Fibroblast of skin of right quadriceps (primary cell): Measurements from ENCODE around the gene MED22.
A peak's percentile ranks its signal among the peaks of the same experiment; 100 is the strongest.

Experiments used
- DNase-seq: peaks from one replicate; pipeline ENCODE4 v3.0.0-alpha.2; 2013

Gene MED22

DNA sequence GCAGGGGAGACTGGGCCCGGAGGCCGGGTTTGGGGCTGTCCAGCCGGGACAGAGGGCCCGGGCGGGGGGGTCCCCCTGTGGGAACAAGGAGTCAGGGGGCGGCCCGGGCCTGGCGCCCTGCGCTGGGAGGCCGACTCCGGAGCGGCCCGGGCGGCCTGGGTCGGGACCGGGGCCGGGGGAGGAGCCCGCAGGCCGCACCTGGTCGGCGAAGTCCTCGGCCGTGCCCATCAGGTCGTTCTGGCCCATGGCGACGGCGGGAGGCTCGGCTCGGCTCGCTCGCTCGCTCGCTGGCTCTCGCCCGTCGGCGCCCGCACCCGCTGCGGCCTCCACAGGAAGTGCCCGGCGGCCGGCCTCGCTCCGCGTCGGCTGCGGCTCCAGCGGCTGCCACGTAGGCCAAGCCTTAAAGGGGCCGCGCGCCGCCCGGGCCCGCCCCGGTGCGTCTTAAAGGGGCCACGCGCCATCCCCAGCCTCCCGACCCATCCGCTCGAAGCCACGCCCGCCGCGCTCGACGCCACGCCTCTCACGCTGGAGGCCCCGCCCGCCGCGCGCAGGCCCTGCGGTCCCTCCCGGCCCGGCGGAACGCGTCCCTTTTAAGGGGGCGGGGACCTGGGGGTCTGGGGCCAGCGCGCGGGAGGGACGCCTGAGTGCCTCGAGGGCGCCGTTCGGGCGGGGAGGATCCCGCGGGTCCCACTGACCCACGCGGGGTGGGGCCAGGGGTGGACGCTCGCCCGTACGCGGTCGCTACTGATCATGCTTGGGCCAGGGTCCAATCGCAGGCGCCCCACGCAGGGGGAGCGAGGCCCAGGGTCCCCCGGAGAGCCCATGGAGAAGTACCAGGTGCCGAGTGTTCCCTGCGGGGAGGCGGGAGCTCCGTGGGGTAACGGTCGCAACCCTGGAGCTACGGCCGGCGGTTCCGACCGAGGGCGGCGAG, 28.1 kb upstream of the MED22 start, which contains the start of the genes STKLD1 and SURF4:
TSS of gene STKLD1 (plus strand) at position 643 of the 931 bp plus-strand sequence. CDS start at position 751, 108 bp downstream.
TSS of gene SURF4 (minus strand) at position 337 of the 931 bp plus-strand sequence. CDS start at position 246, 91 bp downstream.
- peak; percentile 97 for DNase-seq

DNA sequence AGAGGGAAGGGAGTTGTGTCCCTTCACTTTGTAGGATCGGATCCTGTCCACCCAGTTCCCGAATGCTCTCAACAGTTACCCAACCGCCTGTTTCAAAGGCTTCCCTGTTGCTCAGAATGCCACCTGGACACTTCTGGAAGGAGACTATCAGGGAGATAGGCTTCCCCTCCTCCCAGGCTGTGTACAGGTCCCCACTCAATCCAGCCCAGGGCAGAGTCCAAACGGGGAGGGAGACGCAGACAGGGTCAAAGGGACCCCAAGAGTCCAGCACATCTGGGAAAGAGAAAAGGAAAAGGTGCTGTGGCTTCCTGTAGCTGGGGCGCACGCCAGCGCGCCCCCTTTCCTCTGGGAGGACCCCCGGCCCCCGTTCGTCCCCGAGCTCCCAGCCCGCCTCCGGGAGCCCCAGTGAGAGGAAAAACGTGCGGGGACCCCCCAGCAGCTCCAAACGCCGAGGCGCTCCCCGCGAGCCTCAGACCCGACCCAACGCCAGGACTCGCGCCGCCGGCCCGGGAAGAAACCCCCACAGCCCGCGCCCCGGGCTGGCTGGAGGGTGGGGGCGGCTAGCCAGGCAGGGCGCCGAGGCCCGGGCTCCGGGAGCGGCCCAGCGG, 27.3 kb upstream of the MED22 start:
- peak; percentile 45 for DNase-seq

DNA sequence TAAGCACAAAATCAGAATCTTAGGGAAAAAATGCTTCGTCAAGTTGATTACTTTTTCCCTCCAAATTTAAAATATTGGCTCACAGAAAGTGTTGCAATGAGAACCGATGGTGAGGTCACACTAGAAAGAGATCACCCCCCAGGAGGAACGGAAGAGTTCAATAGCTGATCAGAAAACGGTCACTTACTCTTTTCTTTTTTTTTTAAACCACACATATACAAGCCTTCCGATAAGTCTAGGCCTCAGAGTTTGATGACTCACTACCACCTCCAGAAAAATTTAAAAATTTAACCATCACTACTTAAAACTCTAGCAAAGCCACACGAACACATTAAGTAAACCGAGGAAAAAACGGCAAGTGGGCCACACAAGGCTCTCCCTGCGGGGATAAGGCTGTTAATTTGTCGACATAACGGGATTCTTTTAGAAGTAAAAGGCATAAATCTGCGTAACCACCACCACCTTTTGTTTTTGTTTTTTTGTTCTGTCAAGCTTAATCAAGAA, 26.7 kb upstream of the MED22 start:
- DNase-seq: peak; percentile 61

DNA sequence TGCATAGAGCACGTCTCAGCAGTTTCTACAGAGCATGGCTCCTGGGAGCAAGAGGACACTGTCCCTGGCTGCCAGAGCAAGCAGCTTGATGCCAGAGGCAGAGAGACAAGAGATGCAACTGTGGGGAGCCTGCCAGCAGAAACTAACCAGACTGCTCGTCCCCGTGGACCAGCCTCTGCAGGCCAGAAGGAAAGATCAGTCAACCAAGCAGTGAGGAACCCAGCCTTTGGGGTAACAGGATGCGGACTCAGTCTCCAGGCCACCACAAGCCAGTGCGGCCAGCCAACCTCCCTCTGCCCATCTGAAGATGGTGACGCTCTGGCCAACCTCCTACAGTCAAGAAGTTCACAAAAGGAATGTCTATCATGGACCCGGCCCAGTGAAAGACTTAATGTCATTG, 24.2 kb upstream of the MED22 start:
- no peak for DNase-seq

DNA sequence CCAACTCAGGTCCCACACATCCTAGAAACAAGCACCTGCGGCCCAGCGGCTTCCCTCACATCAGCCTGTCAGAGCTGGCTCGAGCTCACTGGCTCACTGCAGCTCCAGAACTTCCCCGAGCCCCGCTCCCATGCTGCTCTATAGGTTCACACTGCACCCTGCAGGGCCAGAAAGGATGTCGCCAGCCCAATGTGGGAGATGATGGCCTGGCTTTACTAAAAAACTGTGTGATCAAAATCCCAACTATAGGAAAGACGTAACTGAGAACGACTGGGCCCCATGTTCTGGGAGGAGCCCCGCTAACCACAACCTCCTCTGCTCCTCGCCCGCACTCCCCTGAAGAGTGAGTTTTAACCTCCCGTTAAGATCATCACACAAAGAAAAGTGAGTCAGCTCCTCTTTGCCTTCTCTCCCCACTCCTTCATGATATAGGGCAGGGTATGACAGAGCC, 23.4 kb upstream of the MED22 start:
- DNase-seq: peak; percentile 22

DNA sequence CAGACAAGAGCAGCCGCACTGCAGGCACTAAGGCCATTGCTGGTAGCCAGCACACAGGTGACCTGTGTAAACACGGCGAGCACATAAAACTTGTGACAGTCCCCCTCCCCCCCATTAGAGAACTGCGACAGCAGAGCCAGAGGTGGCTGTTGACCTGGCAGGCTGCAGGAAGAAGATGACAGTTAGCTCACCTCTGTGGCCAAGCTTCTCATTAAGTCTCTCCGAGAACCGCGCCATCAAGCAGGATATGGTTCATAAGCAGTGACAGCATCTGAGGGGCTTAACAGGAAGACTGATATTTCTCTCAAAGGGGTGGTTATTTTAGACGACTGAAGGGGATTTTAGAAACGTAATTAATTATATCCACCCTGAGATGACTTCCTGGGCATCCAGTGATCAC, 22.8 kb upstream of the MED22 start:
- no peak for DNase-seq

DNA sequence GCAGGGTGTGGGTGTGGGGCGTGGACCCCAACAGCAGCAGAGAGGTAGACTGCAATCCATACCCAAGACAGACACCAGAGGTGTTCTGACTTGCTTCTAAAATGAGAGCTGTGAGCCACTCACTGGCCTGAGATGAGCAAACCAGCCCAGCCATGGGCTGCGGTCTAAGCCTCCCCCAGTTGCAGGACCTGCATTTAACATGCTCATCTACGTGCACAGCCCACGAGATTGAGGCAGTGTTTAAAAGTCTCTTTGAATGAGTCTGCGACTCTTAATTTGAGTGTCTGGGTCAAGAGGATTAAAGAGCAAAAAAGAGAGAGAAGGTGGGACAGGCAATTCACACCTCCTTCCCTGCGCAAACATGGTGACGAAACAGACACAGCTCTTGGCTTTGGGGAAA, 22.0 kb upstream of the MED22 start:
- no peak for DNase-seq

DNA sequence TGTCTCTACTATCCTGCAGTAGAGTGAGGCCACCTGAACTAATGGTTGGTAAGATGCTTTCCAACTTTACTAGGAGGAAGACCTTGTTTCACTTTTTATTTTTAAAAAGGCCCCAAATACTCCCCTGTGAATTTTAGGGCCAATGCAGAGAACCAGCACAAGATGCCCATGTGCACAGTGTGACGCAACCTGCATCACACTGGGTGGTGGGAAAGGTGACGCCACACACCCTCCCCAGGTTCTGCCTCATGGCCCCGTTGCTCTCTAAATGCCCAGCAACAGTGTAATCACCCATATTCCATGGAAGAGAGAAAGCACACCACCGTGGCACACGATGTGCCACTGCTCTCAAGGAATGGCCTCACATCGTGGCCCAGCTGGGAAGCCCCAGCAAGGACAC, 21.5 kb upstream of the MED22 start:
- DNase-seq: no peak

DNA sequence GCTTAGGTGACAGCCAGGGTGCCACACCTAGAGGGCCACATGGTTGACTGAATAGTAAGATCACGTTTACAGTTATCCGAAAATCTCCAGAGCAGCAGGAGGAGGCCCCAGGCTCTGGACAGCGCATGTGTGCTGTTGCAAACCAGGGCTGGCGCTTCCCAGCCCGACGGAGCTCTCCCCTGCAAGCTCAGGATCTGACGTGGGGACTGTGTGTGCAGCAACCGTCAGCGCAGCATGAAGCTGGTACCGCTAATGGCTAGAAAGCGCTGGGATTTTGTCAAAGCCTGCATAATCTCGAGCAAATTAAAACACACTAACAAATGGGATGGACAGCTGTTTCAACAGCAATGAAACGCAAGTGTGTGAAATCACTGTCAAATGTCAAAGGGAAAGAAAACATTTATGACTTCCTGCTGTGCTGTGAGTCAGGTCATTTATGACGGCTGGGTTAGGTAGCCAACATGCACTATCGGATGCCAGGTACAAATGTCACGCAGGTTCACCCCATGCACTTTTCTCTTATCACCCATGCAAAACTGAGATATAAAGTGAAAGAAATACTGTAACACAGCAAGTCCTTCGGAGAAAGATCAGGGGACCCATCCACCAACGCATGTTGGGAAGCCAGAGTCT, 20.4 kb upstream of the MED22 start:
- DNase-seq: no peak

DNA sequence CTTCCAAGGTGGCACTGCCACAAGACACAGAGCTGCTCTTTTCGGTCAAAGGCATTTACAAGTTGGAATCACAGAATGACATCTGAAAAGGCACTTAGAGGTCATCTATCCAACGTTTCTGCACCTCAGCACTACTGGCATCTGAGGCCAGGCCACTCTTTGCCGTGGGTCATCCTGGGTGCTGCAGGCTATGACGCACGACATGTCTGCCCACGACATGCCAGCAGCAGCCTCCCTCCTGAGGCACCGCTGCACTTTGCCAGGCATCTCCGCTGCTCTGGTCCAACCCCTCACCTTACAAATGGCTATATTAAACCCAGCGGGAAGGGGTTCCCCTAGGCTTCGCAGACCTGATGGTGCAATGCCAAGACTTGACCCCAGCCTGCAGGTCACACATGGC, 19.8 kb upstream of the MED22 start:
- no peak for DNase-seq

DNA sequence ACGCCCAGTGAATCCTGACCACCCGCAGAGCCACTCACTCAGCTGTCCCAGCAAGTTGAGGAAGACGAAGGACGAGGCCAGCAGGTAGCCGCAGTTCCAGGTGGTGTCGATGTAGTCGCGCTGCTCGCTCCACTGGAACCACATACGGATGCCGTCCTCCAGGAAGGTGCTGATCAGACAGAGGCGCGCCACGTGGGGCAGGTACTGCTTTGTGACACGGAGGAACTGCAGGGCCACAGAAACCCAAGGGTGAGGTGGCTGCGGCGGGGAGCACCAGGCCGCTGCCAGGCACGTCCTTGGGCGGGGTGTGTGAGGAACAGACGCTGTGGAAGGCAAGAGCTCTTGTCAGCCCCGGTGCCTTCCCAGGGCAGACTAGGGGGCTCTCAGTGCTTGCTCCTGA, 19.3 kb upstream of the MED22 start:
- no peak for DNase-seq

DNA sequence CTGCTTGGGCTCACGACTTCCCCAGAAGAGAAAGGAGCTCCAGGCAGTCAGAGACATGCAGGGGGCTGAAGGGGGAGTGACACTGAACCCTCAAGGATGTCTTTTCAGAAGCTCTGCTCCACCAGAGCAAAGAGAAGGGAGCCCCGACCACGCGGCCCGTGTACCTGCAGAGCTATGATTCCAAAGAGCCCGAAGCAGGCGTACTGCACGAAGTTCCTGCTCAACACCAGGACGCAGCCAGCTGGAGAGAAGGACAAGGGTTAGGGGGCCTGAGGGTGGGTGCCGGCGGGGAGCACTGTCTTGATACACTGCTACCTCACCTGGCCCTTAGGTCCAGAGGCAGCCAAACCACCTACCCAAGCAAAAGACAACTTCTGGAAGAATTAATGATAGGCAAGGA, 18.5 kb upstream of the MED22 start:
- no peak for DNase-seq

DNA sequence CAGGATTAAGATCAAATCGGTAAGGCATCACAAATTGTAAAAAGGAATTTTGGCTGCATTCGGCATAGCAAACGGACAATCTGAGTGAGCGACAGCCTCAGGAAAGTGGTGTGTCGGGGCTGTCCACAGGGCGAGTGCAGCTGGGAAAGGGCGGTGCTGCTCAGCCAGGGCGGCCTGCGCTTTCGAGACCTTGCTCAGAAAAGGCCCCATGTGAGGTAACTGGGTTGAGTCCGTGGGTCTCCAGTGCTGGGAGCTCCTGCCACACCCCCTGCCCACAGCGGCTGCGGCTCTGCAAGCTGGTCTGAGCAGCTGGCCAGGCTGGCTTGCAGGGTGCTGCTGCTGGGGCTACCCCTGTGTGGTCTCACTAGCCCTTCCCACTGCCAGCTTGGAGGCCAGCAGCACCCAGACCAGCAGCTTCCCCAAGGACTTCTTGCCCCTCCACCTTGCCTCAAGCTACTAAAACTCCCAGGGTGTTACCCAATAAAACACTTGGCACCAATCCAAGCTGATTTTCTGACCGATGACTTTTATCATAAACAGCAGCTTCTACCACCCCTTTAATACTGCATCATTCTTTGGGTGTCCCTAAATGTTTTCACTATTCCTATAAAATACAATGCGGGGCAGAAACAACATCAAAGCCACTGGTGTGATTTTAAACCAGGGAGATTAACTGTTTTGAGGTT, 14.6 kb upstream of the MED22 start:
- no peak for DNase-seq

DNA sequence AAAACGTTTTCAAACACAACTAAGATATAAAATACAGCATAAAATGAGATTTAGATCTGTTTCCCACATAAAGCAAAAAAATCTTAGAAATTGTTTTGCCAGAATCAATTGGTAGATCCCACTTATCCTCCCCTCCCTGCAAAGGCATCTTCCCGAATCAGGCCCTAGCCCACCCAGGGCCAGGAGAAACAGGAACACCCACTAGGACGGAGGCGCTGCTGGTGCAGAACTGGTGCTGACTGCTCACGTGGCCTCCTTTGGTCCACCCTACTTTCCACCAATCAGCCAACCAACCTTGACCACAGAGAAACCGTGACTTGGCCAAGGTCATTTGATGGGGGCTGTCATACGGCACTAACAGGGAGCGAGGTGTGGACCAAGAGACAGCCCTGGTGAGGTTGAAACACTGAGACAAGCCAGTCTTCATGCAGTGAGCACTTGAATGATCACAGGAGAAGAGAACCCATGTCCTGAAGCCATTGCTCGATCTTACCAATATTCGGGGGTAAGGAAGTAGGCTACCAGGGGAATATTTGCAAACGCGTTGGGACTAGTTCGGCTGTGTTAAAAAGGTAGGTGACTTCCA, 13.7 kb upstream of the MED22 start:
- no peak for DNase-seq

DNA sequence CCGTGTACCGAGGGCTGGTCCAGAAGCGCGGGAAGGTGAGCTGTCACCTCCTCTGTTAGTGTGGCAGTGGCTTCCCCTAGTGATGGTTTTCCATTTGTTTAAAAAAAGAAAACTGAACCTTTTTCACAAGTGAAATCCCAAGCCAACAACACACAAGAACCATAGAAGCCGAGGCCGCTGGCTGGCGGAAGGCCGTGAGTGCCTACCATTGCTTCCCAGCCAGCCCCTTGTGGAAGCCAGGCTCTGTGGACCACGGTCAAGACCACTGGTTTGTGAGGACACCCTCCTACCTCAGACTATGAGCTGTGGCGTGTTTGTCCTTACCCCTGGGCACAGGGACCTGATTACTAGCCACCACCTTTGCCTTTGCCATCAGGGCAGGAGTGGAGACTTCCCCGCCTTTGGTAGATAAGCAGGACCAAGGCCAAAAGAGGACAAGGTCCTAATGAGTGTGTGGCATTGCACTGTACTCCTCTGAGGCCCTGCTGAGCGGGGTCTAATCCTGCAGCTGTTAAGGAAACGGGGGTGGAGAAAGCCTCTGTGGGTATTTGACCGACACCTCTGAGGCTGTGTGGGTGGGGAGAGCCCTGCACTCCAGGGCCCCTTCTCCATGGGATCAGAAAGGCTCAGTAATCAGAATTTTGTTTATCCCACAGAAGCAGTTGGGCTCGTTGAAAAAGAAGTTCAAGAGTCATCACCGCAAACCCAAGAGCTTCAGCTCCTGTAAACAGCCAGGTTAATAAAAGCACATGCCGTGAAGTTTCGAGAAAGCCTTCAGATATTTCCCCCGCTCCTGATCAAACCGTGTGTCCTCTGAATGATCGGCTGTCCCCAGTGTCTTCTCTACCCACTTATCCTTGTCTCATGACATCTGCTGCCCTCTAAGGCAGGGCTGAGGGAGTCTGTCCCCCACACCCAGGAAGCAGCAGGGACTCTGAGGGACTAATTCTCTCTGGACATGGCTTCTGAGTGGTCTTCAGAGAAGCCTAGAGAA, 12.8 kb upstream of the MED22 start:
- DNase-seq: no peak

DNA sequence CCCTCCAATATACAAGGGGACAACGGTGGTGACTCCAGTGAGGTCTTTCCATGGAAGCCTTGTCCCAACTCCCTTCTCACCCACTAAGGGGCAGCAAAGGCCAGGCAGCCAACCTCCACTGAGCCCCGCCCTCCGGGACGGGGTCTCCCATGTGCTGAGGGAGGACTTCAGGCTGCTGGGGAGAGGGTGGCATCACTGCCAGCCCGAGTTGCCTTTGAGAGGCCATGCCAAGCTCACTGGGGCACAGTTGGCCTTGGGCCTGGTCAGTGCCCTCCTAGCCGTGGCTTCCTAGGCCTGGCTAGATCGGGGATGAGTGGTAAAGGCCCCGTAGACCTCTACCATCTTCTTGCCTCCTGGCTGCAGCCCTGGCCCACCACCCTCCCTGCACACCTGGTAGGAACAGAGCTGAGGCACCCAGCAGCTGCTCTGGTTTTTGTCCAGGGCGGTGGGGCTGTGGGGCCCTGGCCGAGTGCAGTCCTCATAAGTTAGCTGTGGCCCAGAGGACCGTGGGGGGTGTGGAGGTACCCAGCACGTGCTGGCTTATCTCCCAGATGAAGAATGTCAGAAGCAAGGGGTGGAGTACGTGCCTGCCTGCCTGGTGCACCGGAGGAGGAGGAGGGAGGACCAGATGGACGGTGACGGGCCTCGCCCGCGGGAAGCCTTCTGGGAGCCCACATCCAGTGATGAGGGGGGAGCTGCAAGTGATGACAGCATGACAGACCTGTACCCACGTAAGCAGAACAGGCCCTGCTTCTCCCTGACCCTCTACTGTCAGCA, 11.7 kb upstream of the MED22 start:
- no peak for DNase-seq

DNA sequence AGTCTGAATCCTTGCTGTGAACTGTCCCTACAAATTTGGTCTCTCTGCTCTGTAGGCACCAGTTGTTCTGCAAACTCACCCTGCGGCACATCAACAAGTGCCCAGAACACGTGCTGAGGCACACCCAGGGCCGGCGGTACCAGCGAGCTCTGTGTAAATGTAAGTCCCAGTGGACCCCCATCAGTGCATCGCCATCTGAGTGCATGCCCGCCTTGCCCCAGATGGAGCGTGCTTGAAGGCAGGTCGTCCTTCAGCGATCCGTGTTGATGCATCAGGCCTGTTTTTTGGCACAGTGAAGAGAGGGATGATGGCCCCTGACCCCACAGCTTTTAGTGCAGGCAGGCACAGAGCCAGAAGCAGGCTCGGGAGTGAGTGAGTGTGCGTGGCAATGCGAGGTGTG, 9.7 kb upstream of the MED22 start:
- no peak for DNase-seq

DNA sequence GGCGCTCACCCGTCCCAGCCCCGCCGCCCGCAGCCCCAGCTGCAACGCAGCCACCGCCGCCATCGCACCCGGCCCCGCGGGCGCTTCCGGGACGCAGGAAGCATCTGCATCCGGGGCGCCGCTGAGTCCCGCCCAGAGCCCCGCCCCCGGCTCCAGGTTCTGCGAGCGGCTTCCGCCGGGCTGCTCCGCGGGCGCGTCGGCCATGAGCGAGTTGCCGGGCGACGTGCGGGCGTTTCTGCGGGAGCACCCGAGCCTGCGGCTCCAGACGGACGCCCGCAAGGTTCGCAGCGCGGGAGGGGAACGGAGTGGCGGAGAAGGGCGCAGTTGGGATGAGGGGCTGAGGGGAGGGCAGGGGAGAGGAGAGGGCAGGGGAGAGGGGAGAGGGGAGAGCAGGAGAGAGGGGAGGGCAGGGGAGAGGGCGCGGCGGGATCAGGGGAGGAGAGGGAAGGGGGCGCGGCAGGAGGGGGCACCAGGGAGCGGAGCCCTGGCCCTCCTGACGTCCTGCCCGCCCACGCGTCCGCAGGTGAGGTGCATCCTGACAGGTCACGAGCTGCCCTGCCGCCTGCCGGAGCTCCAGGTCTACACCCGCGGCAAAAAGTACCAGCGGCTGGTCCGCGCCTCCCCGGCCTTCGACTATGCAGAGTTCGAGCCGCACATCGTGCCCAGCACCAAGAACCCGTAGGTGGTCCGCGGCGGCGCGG, 8.6 kb upstream of the MED22 start, which contains the start of the genes SURF1 and SURF2:
TSS of gene SURF1 (minus strand) at position 97 of the 701 bp plus-strand sequence. CDS start at position 63, 34 bp downstream.
TSS of gene SURF2 (plus strand) at position 160 of the 701 bp plus-strand sequence. CDS start at position 203, 43 bp downstream.
- DNase-seq: peak; percentile 72

DNA sequence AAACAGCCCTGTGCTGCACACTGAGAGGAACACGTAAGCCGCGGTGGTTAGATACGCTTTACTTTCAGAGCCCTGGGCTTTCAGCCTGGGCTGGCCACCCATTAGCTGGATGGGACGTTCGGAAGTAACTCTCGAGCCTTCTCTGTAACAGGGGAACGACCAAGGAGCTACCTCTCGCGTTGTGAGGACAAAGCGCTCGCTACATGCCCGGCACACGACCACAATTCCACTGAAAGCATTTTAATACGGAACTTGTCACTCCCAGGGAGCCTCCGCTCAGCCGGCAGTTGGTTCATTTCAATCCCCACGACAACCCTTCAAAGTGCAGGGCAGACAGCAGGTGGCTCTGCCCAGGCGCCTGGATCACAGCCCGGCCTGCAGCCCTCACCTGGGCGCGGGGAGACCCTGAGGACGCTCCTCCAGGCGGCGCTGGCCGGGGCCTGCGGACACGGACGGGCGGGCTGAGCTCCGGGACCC, 8.0 kb upstream of the MED22 start:
- DNase-seq: no peak
